ENCODE results near the gene MED15.

MED15 gene

DNA sequence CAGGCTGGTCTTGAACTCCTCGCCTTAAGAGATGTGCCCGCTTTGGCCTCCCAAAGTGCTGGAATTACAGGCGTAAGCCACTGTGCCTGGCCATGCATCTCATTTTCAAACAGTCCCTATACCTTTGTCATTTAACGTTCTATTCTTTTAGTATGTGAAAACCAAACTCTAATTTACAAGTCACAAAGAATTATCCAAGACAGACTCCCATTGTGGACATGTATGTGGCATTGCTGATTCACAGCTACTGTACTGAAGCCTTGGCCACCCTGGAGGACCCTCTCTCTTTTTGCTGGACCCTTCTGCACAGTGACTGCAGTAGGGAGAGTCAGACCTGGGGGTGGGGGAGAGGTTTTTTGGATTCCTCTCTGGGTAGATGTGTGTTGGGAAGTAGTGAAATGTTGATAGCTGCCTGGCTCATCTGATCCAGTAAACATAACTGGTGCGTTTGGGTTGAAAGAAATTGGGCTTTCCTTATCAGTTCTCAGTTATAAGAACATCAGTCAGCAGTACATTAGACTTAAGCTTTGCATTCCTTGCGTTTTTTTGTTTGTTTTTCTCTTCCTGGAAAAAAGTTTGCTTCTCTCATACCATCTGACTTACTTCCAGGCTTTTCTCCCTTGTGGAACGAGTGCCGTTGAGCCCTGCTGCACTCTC is 65.9 kb downstream of the MED15 start:
- no peak for DNase-seq

GRCh38 chr22:20573833-20574615 is 66.6 kb downstream of the MED15 start:
- DNase-seq = no peak

GRCh38 chr22:20574920-20575353 is 67.5 kb downstream of the MED15 start:
- DNase-seq = no peak

GRCh38 chr22:20575724-20576444 is 68.5 kb downstream of the MED15 start:
- no peak for DNase-seq

DNA sequence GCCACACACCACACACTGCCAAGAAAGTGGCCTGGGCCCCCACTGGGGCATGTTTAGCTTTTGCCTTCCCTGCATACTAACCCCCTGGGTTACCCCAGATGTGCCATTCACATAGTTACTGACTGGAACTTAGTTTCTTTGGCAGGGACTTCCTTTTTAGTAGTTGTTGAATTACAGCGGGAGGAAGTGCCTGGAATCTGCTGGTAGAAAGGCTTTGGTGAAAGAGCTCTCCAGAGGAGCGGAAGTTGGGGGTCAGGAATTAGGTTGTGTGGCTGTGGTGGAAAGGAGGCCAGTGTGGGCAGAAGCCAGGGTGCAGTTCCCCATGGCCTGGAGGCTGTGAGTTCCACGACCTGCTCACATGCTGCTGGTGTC is 69.0 kb downstream of the MED15 start:
- no peak for DNase-seq

DNA sequence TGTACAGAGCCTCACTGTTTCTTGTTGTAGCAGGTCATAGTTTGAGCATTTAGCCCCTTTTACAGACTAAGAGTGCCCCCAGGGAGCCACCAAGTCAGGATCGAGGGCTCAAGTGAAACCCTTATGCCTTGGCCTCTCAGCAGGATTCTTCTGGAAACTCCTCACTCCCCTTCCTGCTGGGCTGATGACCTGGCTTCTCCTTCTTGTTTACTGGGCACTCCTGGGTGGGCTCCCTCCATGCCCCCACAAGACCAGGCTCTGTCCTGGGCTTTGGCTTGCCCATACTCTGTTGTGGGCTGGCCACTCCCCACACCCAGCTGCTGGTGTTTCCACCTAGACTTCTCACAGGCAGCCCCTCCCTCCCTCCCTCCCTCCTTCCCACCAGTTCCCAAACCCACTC is 69.6 kb downstream of the MED15 start:
- no peak for DNase-seq

DNA sequence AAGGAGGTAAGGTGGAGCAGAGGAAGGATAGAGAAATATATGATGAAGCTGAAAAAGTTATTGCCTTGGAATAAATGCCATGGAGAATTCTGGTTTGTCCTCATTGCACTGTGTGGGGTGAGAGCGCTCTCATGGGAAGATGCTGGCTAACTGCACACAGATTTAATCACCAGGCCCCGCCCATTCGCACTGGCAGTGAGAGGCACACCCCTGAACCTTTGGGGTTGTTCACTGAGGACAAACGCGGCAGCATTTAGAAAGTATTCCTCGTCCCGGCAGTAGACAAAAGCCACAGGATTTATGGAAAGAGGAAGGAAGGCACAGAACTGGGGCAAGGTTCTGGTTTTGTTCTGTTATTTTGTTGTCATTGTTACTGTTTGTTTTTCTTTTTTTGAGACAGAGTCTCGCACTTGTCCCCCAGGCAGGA is 70.2 kb downstream of the MED15 start:
- DNase-seq = no peak

DNA sequence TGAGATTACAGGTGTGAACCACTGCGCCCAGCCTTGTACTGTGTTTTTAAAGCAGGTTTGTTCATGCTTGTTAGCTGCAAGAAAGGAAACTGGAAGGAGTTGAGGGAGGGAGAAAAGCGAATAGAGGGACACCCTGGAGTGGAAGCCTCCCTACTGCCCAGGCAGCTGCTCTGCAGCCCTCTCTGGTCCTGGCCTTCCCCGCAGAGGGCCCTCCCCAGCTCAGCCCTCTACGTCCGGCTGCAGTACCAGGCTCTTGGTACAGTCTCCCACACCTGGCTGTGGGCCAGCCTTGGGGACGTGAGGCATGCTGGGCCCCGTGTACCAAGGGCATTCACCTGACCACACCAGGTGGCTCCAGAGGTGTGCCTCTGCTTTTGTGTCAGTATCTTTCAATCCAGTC is 70.8 kb downstream of the MED15 start:
- DNase-seq = no peak

DNA sequence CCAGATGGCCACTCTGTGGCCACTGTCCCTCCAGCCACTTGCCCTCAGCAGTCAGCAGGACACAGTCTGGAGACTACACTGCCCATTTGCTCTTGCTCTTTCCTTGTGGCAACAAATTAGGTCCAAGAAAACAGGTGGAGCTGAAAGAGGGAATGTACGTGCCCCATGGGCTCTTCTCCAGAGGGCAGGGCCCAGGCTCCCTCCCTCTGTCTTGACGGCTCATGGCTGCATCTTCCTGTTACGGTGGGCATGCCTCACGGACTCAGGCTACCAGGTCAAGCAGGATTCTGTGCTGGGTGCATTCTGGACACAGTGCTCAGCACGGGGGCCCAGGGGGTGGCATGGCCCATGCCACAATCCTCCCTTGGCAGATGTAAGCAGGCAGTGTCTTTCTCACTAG is 71.3 kb downstream of the MED15 start:
- no peak for DNase-seq

GRCh38 chr22:20579273-20580120 is 72.1 kb downstream of the MED15 start:
- no peak for DNase-seq

GRCh38 chr22:20580179-20580578 is 72.8 kb downstream of the MED15 start:
- no peak for DNase-seq

DNA sequence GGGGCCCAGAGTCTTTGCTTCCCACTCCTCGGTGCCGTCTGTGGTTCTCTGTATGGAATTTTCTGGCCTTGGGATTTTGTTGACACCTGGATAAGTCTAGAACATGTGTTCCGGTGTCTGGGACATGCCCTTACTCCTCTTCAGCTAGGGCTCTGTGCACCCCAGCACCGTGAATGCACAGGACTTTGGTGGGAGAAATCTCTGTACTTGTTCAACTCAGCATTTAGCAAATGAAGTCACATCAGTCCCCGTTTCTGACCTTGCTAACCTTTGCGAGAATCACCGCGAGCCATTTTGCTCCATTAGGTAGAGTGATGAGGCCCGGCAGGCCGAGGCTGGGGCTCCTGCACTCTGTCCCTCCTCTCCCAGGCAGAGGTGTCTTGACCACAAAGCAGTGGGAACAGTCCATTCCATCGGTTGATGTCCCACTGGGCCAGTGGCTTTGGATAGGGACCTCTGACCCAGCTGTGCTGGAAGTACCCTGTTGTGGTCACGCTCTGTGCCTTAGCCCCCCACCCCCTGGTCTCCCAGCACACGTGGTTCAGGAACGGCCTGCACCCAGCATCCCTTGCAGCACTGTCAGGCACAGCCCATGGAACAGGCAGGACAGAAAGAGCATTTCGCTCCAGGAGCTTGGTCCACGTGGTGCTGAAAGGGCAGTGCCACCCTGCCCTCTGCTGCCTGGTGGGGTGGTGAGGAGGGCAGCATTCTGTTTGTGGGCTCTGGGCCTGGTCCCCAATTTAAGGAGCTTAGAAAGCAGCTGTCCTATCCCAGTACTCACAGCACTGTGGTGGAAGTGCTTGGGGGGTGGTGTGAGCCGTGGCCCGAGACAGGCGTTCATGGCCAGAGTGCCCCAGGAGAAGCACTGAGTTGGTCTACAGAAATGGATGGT is 73.4 kb downstream of the MED15 start:
- no peak for DNase-seq

DNA sequence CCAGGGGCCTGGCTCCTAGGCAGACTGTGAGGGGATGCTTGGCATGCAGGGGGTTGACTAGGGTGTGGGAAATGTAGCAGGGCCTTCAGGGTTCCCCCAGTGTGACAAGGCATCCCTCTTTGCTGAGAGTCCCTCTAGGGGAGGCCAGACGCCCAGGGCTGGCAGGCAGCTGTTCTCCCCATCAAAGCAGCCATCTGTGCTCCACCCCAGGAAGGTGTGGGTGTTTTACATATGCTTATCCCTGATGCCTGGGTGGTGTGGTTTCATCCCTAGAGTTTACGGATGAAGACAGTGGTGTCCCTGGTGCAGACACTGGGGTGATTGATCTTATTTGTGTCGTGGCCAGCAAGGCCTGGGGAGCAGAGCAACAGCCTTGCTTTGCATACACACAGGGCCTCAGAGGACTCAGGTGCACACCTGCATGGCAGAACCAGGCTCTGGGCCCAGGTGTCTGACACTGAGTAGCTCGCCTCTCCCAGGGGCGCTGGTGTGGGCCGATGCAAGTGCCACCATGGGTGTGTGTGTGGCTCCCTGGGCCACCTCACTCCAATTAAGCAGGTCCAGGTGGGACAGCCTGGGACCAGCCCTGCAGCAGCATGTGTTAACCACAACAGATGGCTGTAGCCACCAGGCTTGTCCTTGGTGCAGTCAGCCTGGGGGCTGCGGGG is 74.2 kb downstream of the MED15 start:
- no peak for DNase-seq

- no peak for DNase-seq
Measured at GRCh38 chr22:20582171-20582511, 74.7 kb downstream of the MED15 start.

DNA sequence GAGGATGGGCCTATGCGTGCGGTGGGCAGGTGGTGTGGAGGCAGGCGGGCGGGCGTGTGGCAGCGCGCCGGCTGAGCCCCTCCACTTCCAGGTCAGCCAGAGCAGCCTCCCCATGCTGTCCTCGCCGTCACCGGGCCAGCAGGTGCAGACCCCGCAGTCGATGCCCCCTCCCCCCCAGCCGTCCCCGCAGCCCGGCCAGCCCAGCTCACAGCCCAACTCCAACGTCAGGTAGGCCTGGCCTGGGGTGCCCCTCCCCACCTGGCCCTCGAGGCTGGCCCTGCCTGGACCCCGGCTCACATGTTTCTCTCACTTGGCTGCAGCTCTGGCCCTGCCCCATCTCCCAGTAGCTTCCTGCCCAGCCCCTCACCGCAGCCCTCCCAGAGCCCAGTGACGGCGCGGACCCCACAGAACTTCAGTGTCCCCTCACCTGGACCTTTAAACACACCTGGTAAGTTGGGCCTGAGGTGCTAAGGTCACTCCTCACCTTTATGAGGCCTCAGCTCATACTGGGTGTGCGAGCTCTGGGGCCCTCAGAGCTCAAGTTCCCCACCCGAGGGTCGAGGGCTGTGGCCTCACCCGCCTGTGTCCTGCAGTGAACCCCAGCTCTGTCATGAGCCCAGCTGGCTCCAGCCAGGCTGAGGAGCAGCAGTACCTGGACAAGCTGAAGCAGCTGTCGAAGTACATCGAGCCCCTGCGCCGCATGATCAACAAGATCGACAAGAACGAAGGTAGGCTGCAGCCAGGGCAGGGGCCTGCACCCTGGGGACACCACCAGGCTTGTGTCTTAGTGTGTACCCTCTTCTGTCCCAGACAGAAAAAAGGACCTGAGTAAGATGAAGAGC is 75.3 kb downstream of the MED15 start:
- no peak for DNase-seq

DNA sequence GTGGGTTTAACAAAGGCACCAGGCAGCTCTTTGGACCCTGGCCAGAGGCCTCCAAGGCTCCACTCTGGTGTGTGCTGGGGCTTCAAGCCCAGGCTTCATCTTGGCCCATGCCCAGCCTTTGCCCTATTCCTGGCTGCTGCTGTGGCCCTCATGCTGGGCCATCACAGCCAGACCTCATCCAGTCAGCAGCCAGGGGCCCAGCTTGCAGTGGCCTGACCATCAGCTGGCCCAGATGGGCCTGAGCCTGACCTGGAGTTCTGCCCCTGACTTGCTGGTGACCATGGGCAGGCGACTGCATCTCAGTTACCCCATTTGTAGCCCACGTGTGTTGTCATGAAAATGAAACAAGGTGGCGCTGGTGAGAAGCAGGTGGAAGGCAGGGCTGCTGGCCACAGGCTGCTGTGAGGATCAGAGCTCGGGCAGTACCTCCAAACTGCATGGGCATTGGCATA is 76.1 kb downstream of the MED15 start:
- no peak for DNase-seq

GRCh38 chr22:20584029-20584871 is 76.8 kb downstream of the MED15 start:
- no peak for DNase-seq

DNA sequence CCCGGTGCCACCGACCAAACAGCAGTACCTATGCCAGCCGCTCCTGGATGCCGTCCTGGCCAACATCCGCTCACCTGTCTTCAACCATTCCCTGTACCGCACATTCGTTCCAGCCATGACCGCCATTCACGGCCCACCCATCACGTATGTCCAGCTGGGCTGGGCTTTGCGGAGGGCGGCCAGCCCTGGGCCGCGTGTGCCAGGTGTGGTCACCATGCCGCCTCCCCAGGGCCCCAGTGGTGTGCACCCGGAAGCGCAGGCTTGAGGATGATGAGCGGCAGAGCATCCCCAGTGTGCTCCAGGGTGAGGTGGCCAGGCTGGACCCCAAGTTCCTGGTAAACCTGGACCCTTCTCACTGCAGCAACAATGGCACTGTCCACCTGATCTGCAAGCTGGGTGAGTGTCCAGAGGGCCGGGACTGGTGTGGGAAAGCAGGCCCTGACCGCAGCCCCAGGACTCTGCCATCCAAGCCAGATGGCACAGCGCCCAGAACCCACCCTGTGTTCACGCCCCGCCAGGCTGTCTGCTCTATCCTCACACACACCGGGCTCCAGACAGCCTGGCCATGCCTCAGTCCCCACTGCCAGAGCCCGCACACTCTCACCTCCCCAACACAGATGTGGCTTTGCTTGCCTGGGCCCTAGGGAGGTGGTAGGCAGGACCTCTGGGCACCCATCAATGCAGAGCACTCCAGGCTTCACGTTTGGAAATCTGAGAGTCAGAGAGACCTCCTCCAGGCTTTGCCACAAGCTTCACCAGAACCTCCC is 77.6 kb downstream of the MED15 start:
- no peak for DNase-seq
